22Rv1 (cell line): Measurements from ENCODE around the gene ACTL8.

Experiments
- ZFX ChIP-seq: fragments of 450-650 bp; IDR thresholded peaks from 2 replicates; pipeline ENCODE4 v1.6.1; 2017; ENCODE audit warnings: antibody characterized with exemption, borderline replicate concordance
- TF ChIP-seq, protein P1 (sequence below): fragments of 450-650 bp; IDR thresholded peaks from 2 replicates; pipeline ENCODE4 v1.5.1; 2017; ENCODE audit warnings: mild to moderate bottlenecking

DNA sequence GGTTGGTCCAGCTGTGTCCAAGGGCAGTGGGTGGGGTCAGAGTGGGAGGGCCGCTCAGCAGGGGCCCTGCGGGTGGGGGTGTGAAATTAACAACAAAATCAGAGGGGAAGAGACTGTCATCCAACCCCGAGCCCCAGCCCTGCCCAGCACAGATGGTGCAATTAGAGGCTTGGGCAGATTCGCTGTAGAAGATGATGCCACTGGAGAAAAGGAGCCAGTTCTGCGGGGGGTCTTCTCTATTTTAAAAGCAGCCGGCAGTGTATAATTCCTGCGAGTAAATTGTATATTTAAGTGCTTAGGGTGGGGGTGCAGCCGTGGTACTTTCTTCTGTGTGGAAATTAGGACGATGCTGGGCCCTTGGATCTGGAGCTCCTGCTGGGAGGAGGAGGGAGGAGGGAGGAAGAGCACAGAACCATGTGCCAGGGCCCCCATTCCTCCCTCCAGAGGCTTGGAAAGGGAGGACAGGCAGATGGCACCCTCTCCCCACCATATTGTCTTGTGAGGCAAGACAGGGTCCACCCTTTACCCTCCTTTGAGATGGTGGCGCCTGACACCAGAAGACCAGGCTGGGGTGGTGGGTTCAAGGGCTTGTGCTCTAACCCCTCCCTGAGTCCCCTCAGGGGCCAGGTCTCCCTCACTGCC lies 89.2 kb downstream of the ACTL8 start:
- TF ChIP-seq, protein P1, sequence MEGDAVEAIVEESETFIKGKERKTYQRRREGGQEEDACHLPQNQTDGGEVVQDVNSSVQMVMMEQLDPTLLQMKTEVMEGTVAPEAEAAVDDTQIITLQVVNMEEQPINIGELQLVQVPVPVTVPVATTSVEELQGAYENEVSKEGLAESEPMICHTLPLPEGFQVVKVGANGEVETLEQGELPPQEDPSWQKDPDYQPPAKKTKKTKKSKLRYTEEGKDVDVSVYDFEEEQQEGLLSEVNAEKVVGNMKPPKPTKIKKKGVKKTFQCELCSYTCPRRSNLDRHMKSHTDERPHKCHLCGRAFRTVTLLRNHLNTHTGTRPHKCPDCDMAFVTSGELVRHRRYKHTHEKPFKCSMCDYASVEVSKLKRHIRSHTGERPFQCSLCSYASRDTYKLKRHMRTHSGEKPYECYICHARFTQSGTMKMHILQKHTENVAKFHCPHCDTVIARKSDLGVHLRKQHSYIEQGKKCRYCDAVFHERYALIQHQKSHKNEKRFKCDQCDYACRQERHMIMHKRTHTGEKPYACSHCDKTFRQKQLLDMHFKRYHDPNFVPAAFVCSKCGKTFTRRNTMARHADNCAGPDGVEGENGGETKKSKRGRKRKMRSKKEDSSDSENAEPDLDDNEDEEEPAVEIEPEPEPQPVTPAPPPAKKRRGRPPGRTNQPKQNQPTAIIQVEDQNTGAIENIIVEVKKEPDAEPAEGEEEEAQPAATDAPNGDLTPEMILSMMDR = no peak
- TF ChIP-seq ZFX = no peak
